Measurements from ENCODE around the gene ASPSCR1. TPM values are rescaled to one million over a fixed set of nuclear protein-coding genes. Genes with fewer than 3 reads are reported as not detected.

The ASPSCR1 gene
- polyA plus RNA-seq, 1 experiment: 15.4 TPM

DNA sequence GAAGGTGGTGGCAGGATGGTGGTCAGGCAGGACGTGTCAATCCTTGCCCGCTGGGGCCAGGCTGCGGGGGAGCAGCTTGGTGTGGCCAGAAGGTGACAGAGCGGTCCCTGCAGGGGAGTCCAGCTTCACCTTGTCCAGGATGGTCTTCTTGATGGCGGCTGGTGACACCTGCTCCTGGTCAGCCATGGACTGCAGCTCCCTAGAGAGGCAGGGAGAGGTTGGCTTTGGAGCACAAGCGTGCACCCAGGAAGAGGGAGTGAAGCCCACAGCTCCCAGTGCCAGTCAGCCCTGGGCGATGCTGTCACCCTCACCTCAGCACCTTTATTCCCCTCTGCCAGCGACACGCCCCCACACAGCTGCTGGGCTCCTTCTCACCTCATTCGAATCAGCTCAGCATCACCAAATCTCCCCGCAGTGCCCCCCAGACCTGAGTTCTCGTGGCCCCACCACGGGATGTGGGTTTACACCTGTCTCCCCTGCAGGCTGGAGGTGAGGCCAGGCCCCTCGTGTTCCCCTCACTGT, 44.2 kb upstream of the ASPSCR1 start:
- H3K36me3 ChIP-seq (ENCODE audit: control insufficient read depth, insufficient read depth, low read length): peaks cover 20% of the 10 kb centered on the region
- TF ChIP-seq, protein P1, sequence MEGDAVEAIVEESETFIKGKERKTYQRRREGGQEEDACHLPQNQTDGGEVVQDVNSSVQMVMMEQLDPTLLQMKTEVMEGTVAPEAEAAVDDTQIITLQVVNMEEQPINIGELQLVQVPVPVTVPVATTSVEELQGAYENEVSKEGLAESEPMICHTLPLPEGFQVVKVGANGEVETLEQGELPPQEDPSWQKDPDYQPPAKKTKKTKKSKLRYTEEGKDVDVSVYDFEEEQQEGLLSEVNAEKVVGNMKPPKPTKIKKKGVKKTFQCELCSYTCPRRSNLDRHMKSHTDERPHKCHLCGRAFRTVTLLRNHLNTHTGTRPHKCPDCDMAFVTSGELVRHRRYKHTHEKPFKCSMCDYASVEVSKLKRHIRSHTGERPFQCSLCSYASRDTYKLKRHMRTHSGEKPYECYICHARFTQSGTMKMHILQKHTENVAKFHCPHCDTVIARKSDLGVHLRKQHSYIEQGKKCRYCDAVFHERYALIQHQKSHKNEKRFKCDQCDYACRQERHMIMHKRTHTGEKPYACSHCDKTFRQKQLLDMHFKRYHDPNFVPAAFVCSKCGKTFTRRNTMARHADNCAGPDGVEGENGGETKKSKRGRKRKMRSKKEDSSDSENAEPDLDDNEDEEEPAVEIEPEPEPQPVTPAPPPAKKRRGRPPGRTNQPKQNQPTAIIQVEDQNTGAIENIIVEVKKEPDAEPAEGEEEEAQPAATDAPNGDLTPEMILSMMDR (IDR thresholded peaks at IDR 0.05; ENCODE audit: insufficient read depth, low read depth, low read length): no peak
- POLR2A ChIA-PET: interaction anchor here (0.5 kb wide), 1 partner anchor 70 kb away, joined by 3 read pairs; no protein-coding TSS in a partner anchor
- CTCF ChIA-PET: interaction anchor here (1.2 to 1.6 kb wide), 2 partner anchors 26 to 104 kb away, joined by 3 to 4 read pairs; partner anchors contain the start of gene DCXR
- no peaks in the 10 kb centered on the region for H3K27me3 ChIP-seq (ENCODE audit: control insufficient read depth, insufficient read depth, low read length)
- DNase-seq (ENCODE audit: low read depth): no peak
- H3K4me3 ChIP-seq (ENCODE audit: low read depth, low read length): no peak overlapping the region

DNA sequence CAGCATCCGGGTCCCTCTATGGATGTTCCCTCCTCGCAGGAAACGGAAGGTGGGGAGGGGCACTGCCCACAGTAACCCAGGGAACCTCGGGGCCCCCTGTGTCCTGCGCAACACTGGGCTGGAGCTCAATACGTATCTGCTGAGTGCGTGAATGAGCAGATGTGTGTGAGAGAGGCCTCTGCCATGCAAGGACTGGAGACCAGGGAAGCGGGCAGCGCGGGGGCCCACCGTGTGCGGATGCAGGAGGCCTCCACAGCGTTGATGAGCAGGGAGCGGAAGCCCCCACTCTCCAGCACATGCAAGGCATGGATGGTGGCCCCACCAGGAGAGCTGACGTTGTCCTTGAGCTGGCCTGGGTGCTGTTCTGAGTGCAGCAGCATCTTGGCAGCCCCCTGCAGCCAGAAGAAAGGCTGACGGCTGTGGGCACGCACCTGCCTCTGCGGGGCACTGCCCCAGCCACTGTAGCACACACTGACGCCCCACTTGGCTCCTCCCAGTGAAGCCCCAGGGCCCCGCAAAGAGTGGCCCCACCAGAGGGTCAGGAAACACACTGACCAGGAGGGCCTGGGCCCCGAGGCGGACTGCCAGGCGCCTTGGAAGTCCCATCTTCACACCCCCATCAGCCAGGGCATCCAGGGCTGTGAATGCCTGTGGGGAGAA, 43.2 kb upstream of the ASPSCR1 start:
- POLR2A ChIA-PET: no interaction called here
- H3K36me3 ChIP-seq (ENCODE audit: control insufficient read depth, insufficient read depth, low read length): peaks cover 20% of the 10 kb centered on the region
- CTCF ChIA-PET: interaction anchor here (1.2 to 1.6 kb wide), 3 partner anchors 10 to 103 kb away, joined by 3 to 4 read pairs (median 3); partner anchors contain the start of gene DCXR
- H3K4me3 ChIP-seq (ENCODE audit: low read depth, low read length): no peak overlapping the region
- TF ChIP-seq, protein P1 (IDR thresholded peaks at IDR 0.05; ENCODE audit: insufficient read depth, low read depth, low read length): no peak
- H3K27me3 ChIP-seq (ENCODE audit: control insufficient read depth, insufficient read depth, low read length): no peaks in the 10 kb centered on the region
- no peak for DNase-seq (ENCODE audit: low read depth)

DNA sequence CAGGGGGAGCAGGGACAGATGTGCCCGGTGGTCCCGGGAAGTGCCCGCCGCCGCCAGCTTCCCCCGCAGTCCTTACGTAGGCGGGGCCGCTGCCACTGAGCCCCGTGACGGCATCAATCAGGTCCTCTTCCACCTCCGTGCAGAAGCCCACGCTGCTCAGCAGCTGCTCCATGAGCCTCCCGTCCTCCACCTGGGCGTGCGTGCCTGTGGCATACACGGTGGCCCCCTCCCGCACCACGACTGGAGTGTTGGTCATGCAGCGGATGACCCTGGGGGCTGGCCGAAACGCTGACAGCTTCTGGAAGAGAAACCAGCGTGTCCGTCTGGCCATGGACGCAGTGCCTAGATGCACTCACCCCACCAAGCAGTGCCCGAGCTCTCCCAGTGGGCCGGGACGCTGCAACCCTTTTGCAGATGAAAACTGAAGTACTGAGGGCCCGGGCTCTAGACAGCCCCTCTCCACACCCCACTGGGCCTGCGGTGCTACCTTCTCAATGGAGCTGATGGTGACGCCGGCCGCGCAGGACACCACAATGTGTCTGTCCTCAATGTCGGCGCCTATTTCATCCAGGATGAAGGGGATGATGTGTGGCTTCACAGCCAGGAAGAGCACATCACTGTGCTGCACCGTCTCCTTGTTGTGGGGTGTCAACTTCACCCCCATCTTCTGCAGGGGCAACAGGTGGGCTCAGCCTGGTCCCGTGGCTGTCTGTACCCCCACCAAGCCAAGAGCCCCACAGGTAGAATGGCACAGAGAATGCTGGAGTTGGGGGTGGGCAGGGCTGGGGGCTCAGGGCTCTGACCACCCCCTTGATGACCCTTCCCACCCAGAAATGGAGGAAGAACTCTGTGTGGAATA, 42.4 kb upstream of the ASPSCR1 start:
- H3K27me3 ChIP-seq (ENCODE audit: control insufficient read depth, insufficient read depth, low read length): no peaks in the 10 kb centered on the region
- ChIA-PET POLR2A (no interaction called here), CTCF (interaction anchor here (0.8 to 1.4 kb wide), 4 partner anchors 7 to 103 kb away, joined by 3 read pairs; partner anchors contain the start of genes DCXR and MAFG)
- DNase-seq (ENCODE audit: low read depth): no peak
- TF ChIP-seq, protein P1 (IDR thresholded peaks at IDR 0.05; ENCODE audit: insufficient read depth, low read depth, low read length): no peak
- peaks cover 20% of the 10 kb centered on the region for H3K36me3 ChIP-seq (ENCODE audit: control insufficient read depth, insufficient read depth, low read length)
- no peak overlapping the region for H3K4me3 ChIP-seq (ENCODE audit: low read depth, low read length)

DNA sequence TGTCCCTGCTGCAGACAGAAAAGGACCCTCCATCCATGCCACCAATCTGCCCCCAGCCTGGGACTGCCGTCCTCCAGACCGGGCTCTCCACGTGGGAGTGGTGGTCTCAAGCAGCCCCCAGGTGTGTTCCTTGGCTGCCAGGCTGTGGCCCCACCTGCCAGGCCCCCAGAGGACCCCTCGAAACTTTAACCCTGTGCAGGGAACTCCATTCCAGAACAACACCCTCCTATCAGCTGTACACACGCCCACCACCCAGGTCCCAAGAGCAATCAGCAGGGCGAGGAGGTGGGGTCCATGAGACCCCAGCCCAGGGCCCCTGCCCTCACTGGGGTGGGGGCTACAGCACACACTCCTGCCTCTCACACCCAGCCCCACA, 41.7 kb upstream of the ASPSCR1 start:
- H3K36me3 ChIP-seq (ENCODE audit: control insufficient read depth, insufficient read depth, low read length): peaks cover 20% of the 10 kb centered on the region
- H3K27me3 ChIP-seq (ENCODE audit: control insufficient read depth, insufficient read depth, low read length): 0 out of 2 replicates have a peak, but pooled peaks cover 1% of the 10 kb centered on the region
- DNase-seq (ENCODE audit: low read depth): no peak
- CTCF ChIA-PET: interaction anchor here (0.8 to 1.4 kb wide), 2 partner anchors 8 to 14 kb away, joined by 3 read pairs; partner anchors contain the start of gene MAFG
- POLR2A ChIA-PET: no interaction called here
- peak overlapping the region; percentile 11; the same call in 1 of the 2 replicates for H3K4me3 ChIP-seq (ENCODE audit: low read depth, low read length)
- TF ChIP-seq, protein P1 (IDR thresholded peaks at IDR 0.05; ENCODE audit: insufficient read depth, low read depth, low read length): no peak

DNA sequence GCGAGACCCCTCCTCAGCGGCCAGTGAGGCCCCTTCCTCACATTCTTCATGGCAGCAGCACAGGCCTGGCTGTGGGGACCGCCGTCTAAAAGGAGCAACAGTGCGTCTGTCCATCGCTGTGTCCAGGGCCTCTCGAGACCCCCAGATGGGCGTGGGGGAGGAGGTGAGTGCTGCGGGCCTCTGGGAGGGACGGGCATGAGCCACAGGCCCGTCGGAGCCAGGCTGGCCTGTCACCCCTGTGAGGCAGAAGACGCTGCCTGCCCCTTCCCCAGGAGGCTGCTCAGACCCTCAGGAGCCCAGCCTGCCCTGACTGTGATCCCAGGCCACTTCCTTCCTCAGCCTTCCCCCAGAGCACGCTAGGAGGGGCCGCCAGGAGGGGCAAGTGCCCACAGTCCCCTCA, 38.2 kb upstream of the ASPSCR1 start:
- no peak for DNase-seq (ENCODE audit: low read depth)
- ChIA-PET CTCF (interaction anchor here (1.4 to 4.4 kb wide), 3 partner anchors 20 to 23 kb away, joined by 3 to 16 read pairs (median 15); no protein-coding TSS in a partner anchor), POLR2A (no interaction called here)
- peaks cover 11% of the 10 kb centered on the region for H3K36me3 ChIP-seq (ENCODE audit: control insufficient read depth, insufficient read depth, low read length)
- H3K27me3 ChIP-seq (ENCODE audit: control insufficient read depth, insufficient read depth, low read length): peaks cover 4% of the 10 kb centered on the region; the same call in 1 of the 2 replicates
- H3K4me3 ChIP-seq (ENCODE audit: low read depth, low read length): no peak overlapping the region
- TF ChIP-seq, protein P1 (IDR thresholded peaks at IDR 0.05; ENCODE audit: insufficient read depth, low read depth, low read length): no peak
